H1 (cell line): ENCODE measurements around the gene TSC2. TPM values are rescaled to one million over a fixed set of nuclear protein-coding genes. Genes with fewer than 3 reads are reported as not detected.

Experiments
- CTCF ChIA-PET: fragments of 300-600 bp; sonication (Branson Sonifier 250); formaldehyde crosslinking; loops from one replicate; lab custom pipeline; 2021; ENCODE audit not compliant: partially characterized antibody; lab: Charles Lee
- POLR2A ChIA-PET: fragments of 300-600 bp; sonication (Branson Sonifier 250); formaldehyde crosslinking; loops from one replicate; lab custom pipeline; 2021; ENCODE audit warnings: inconsistent platforms; ENCODE audit not compliant: partially characterized antibody; lab: Charles Lee
- DNase-seq, 2 experiments: peaks; one replicate each; pipeline versions ENCODE4 v3.0.0 to v3.0.0-alpha.2; 2010 to 2022; ENCODE audit warnings: low spot score in 2 of 2, low read depth in 1 of 2, mixed read lengths in 1 of 2
- FAIRE-seq: peaks from 2 replicates; lab custom pipeline; 2011; peaks lifted over from hg19 to GRCh38; lab: Jason Lieb, UNC
- H2AFZ ChIP-seq: 2 replicates; pipeline ENCODE4 v1.8.1; 2012; ENCODE audit warnings: low read length, inconsistent platforms
- H2AK5ac ChIP-seq: 2 replicates; pipeline ENCODE4 v1.6.1; 2013; ENCODE audit warnings: low read depth, low read length
- H2BK120ac ChIP-seq: replicated peaks from 2 replicates; pipeline ENCODE3; 2013; ENCODE audit warnings: low read depth, low read length, inconsistent platforms
- H2BK12ac ChIP-seq: 2 replicates; pipeline ENCODE4 v1.6.1; 2013; ENCODE audit warnings: low read depth, low read length
- H2BK15ac ChIP-seq: 2 replicates; pipeline ENCODE4 v1.6.1; 2013; ENCODE audit warnings: low read length
- H2BK20ac ChIP-seq: 2 replicates; pipeline ENCODE4 v1.6.1; 2013; ENCODE audit warnings: low read length
- H2BK5ac ChIP-seq: 2 replicates; pipeline ENCODE4 v1.6.1; 2013; ENCODE audit warnings: low read depth, low read length
- H3K14ac ChIP-seq: 2 replicates; pipeline ENCODE4 v1.6.1; 2013; ENCODE audit warnings: inconsistent platforms; ENCODE audit not compliant: insufficient read length
- H3K18ac ChIP-seq: 2 replicates; pipeline ENCODE4 v1.6.1; 2013; ENCODE audit warnings: low read length; ENCODE audit errors: extremely low read depth
- H3K23ac ChIP-seq: 2 replicates; pipeline ENCODE4 v1.6.1; 2013; ENCODE audit warnings: inconsistent platforms; ENCODE audit not compliant: insufficient read length
- H3K23me2 ChIP-seq: 2 replicates; pipeline ENCODE4 v1.6.1; 2013; ENCODE audit warnings: low read depth, low read length
- H3K27ac ChIP-seq: 2 replicates; pipeline ENCODE4 v1.6.1; 2011; ENCODE audit warnings: low read depth, low read length, inconsistent platforms
- H3K27me3 ChIP-seq, 4 experiments: replicated peaks in 1 of 4; 1 replicate in 1 of 4; 2 replicates in 3 of 4; pipeline versions ENCODE4 v1.6.1 to v1.8.1; 2011 to 2013; ENCODE audit warnings: low read length in 3 of 4, mild to moderate bottlenecking in 3 of 4, inconsistent platforms in 2 of 4, mixed read lengths in 2 of 4, moderate library complexity in 1 of 4; ENCODE audit not compliant: control insufficient read depth in 3 of 4, insufficient read depth in 3 of 4; ENCODE audit errors: extremely low read depth in 1 of 4
- H3K36me3 ChIP-seq, 4 experiments: 2 replicates each; pipeline versions ENCODE4 v1.6.1 to v1.8.1; 2011 to 2013; ENCODE audit warnings: mild to moderate bottlenecking in 4 of 4, low read length in 3 of 4, moderate library complexity in 2 of 4, control low read depth in 1 of 4, inconsistent platforms in 1 of 4; ENCODE audit not compliant: insufficient read depth in 4 of 4, control insufficient read depth in 2 of 4
- H3K4ac ChIP-seq: replicated peaks from 2 replicates; pipeline ENCODE3; 2013; ENCODE audit warnings: low read length, low read depth, mixed read lengths, inconsistent platforms; ENCODE audit not compliant: insufficient read length
- H3K4me1 ChIP-seq, 4 experiments: replicated peaks in 1 of 4; 1 replicate in 1 of 4; 2 replicates in 3 of 4; pipeline versions ENCODE4 v1.6.1 to v1.8.1; 2011 to 2013; ENCODE audit warnings: low read length in 3 of 4, inconsistent platforms in 2 of 4, mixed read lengths in 1 of 4; ENCODE audit not compliant: insufficient read depth in 4 of 4, control insufficient read depth in 3 of 4
- H3K4me2 ChIP-seq, 2 experiments: 2 replicates each; pipeline versions ENCODE4 v1.6.1 to v1.8.1; 2011 to 2013; ENCODE audit warnings: low read depth in 2 of 2, low read length in 2 of 2, control low read depth in 1 of 2, inconsistent platforms in 1 of 2, mild to moderate bottlenecking in 1 of 2; ENCODE audit not compliant: insufficient read depth in 1 of 2
- H3K4me3 ChIP-seq, 4 experiments: fragments of 200-600, 300-600 bp in 1 of 4; sonication (generic), shearing (Covaris generic), sonication (Bioruptor Twin) in 1 of 4; 2 replicates each; pipeline versions ENCODE4 v1.5.1 to v1.8.1; 2011 to 2016; ENCODE audit warnings: low read length in 4 of 4, low read depth in 3 of 4, control low read depth in 2 of 4, inconsistent platforms in 2 of 4, mild to moderate bottlenecking in 2 of 4, mixed read lengths in 1 of 4, moderate library complexity in 1 of 4; ENCODE audit not compliant: insufficient read depth in 2 of 4; ENCODE audit errors: extremely low read depth in 1 of 4
- H3K56ac ChIP-seq: replicated peaks from 2 replicates; pipeline ENCODE3; 2013; ENCODE audit warnings: low read depth, mild to moderate bottlenecking, mixed read lengths, low read length, inconsistent platforms; ENCODE audit not compliant: insufficient read length
- H3K79me1 ChIP-seq: 2 replicates; pipeline ENCODE4 v1.6.1; 2013; ENCODE audit warnings: low read depth, low read length, control low read depth
- H3K79me2 ChIP-seq, 2 experiments: 2 replicates each; pipeline versions ENCODE4 v1.6.1 to v1.8.1; 2012 to 2013; ENCODE audit warnings: low read length in 2 of 2, mild to moderate bottlenecking in 2 of 2, inconsistent platforms in 1 of 2; ENCODE audit not compliant: insufficient read depth in 2 of 2, control insufficient read depth in 1 of 2
- H3K9ac ChIP-seq, 4 experiments: replicated peaks in 1 of 4; 1 replicate in 1 of 4; 2 replicates in 3 of 4; pipeline versions ENCODE4 v1.6.1 to v1.8.1; 2011 to 2013; ENCODE audit warnings: low read depth in 3 of 4, low read length in 3 of 4, control low read depth in 2 of 4, mild to moderate bottlenecking in 2 of 4, moderate library complexity in 2 of 4, inconsistent platforms in 1 of 4; ENCODE audit errors: extremely low read depth in 1 of 4
- H3K9me3 ChIP-seq, 2 experiments: 2 replicates each; pipeline versions ENCODE4 v1.6.1 to v1.8.1; 2012 to 2013; ENCODE audit warnings: mild to moderate bottlenecking in 2 of 2, moderate library complexity in 2 of 2, control low read depth in 1 of 2, inconsistent platforms in 1 of 2, low read depth in 1 of 2, low read length in 1 of 2, mixed read lengths in 1 of 2; ENCODE audit not compliant: insufficient read depth in 2 of 2
- H4K20me1 ChIP-seq, 2 experiments: replicated peaks in 1 of 2; 2 replicates each; pipeline versions ENCODE3 to v1.8.1; 2011 to 2013; ENCODE audit warnings: inconsistent platforms in 2 of 2, low read length in 2 of 2, mild to moderate bottlenecking in 1 of 2; ENCODE audit not compliant: insufficient read depth in 2 of 2, control insufficient read depth in 1 of 2
- H4K5ac ChIP-seq: 2 replicates; pipeline ENCODE4 v1.6.1; 2013; ENCODE audit warnings: low read length, low read depth, mixed read lengths, inconsistent platforms; ENCODE audit not compliant: insufficient read length
- H4K8ac ChIP-seq: 2 replicates; pipeline ENCODE4 v1.8.0; 2013; ENCODE audit warnings: mild to moderate bottlenecking, moderate library complexity, low read length, inconsistent platforms; ENCODE audit not compliant: insufficient read depth; ENCODE audit errors: extremely low read depth
- H4K91ac ChIP-seq: replicated peaks from 2 replicates; pipeline ENCODE3; 2013; ENCODE audit warnings: low read length, mixed read lengths, inconsistent platforms; ENCODE audit not compliant: insufficient read length
- ASH2L ChIP-seq: fragments of 200-600, 300-600 bp; sonication (generic); IDR thresholded peaks from one replicate; pipeline ENCODE4 v1.7.1; 2017; ENCODE audit warnings: low read length
- CBX8 ChIP-seq: fragments of 300-800, 300-1000 bp; sonication (generic); IDR thresholded peaks from 2 replicates; pipeline ENCODE4 v1.7.1; 2016; ENCODE audit warnings: low read depth, low read length, borderline replicate concordance
- EGR1 ChIP-seq: IDR thresholded peaks from 2 replicates; pipeline ENCODE4 v1.6.1; 2011; ENCODE audit warnings: low read depth, low read length, borderline replicate concordance
- HDAC6 ChIP-seq: IDR thresholded peaks from one replicate; pipeline ENCODE4 v1.7.1; 2012; ENCODE audit warnings: low read depth, mild to moderate bottlenecking, inconsistent platforms, low read length, moderate library complexity
- NANOG ChIP-seq: IDR thresholded peaks from 2 replicates; pipeline ENCODE4 v1.6.1; 2011; ENCODE audit warnings: low read length, low read depth, mild to moderate bottlenecking, inconsistent platforms; ENCODE audit not compliant: insufficient read depth, poor library complexity, severe bottlenecking
- SUZ12 ChIP-seq: fragments of 200-600 bp; sonication (generic); IDR thresholded peaks from 2 replicates; pipeline ENCODE4 v1.6.1; 2012; ENCODE audit warnings: mild to moderate bottlenecking, inconsistent platforms, low read length, moderate library complexity, mixed read lengths
- WGBS, 2 experiments: shearing (Covaris generic) in 1 of 2; methylation state at CpG; one replicate each; pipeline versions ENCODE4 v1.1.6 to v1.1.7; 2013 to 2015; ENCODE audit warnings: low lambda C conversion rate in 2 of 2, mixed read lengths in 2 of 2, inconsistent platforms in 1 of 2, low coverage in 1 of 2, missing lambda C conversion rate in 1 of 2; ENCODE audit not compliant: insufficient replicate concordance in 2 of 2, insufficient coverage in 1 of 2, insufficient read length in 1 of 2; ENCODE audit errors: extremely low coverage in 1 of 2, missing lambda C conversion rate in 1 of 2; 5-methylcytosine and 5-hydroxymethylcytosine counted together
- polyA plus RNA-seq, 7 experiments: library from polyadenylated mRNA; depleted of rRNA in 3 of 7; stranded (reverse) in 5 of 7; unstranded in 2 of 7; fragments of >200 nt in 5 of 7; fragments of 200-250 nt in 2 of 7; gene quantifications; 1 replicate in 5 of 7; 2 replicates in 1 of 7; 4 replicates in 1 of 7; pipeline versions ENCODE4 v1.2.1 to v1.2.3, GENCODE V29; 2011 to 2013; ENCODE audit warnings: missing spikeins in 2 of 7, mixed read lengths in 2 of 7
- total RNA-seq: library from RNA; stranded (reverse); fragmentation: NEBNext Ultra II Directional; extraction: Animal tissue kit (Norgen Biotek cat#: 25700); gene quantifications from 2 replicates; pipeline ENCODE4 v1.2.1, GENCODE V29; 2021

The TSC2 gene
- total and polyA plus RNA-seq, 2 of the 8 experiments (the other 6 are each of a cell fraction or from before 2014, with no cell fraction given), result 65.9 to 96.6 TPM

DNA sequence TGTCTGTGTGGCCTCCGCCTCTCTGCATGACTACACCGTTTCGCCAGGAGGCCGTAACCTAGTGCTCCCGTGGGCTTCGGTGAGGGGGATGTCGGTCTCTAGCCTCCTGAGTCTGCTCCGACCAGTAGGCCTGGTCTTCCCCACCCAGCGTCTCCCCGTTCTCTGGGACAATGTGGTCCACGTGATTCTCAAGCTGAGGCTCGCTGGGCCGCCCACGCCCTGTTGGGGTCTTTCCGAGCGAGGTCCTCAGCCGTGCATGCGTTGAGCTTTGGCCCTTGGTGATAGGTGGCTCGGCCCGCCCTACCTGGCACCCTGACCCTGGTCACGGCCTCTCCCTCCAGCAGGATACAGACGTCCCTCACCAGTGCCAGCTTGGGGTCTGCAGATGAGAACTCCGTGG lies 30.9 kb downstream of the TSC2 start:
- Histone ChIP-seq H3K4me2 (no peak overlapping the region), H4K5ac (no peak overlapping the region), H3K79me2 (no peaks in the 10 kb centered on the region), H2BK12ac (no peak overlapping the region), H3K79me1 (no peaks in the 10 kb centered on the region), H3K23ac (no peak overlapping the region), H3K36me3 (peaks cover 0 to 26% (median 2%) of the 10 kb centered on the region in 4 experiments; a peak in 5 of 8 replicates), H2BK15ac (no peak overlapping the region), H3K18ac (no peak overlapping the region), H3K9me3 (no peaks in the 10 kb centered on the region), H4K20me1 (peaks cover 4 to 5% of the 10 kb centered on the region in 2 experiments), H3K14ac (no peak overlapping the region), H2AFZ (no peak overlapping the region), H3K56ac (no peak overlapping the region), H3K9ac (no peak overlapping the region; a peak in 1 of 7 replicates), H2AK5ac (no peak overlapping the region), H3K4ac (no peak overlapping the region), H4K91ac (no peak overlapping the region), H4K8ac (no peak overlapping the region; the same call in none of the 2 replicates), H2BK5ac (no peak overlapping the region), H2BK20ac (no peak overlapping the region), H3K23me2 (no peaks in the 10 kb centered on the region), H3K4me3 (no peak overlapping the region), H3K27me3 (no peaks in the 10 kb centered on the region), H2BK120ac (no peak overlapping the region), H3K4me1 (no peaks in the 10 kb centered on the region), H3K27ac (no peak overlapping the region)
- ChIA-PET POLR2A (interaction anchor here (0.6 to 8.8 kb wide), 10 partner anchors 12 to 402 kb away, joined by 3 to 50 read pairs (median 4); partner anchors contain the start of genes NTHL1, RPS2, TBL3 and TSC2), CTCF (interaction anchor here (0.9 to 4.4 kb wide), 8 partner anchors 12 to 74 kb away, joined by 3 to 25 read pairs (median 6); partner anchors contain the start of genes NPW, NTHL1 and TSC2)
- TF ChIP-seq SUZ12 (no peak), CBX8 (no peak), NANOG (no peak), EGR1 (no peak), ASH2L (no peak), HDAC6 (no peak)
- 94% methylated on average over 23 of the region's 23 CpGs; no CpG with 5 or more reads in 1 of the 2 experiments for WGBS, 2 experiments
- FAIRE-seq, result no peak
- no peak for DNase-seq
